ENCODE data around the gene PEDS1.

GRCh38 chr20:50190251-50191064 is 36.9 kb upstream of the PEDS1 start, which contains the start of gene CEBPB:
- TF ChIP-seq CTCF (IDR thresholded peaks at IDR 0.05; ENCODE audit: insufficient read depth, low read length) (peak; percentile 33), POLR2AphosphoS5 (IDR thresholded peaks at IDR 0.05; ENCODE audit: low read depth) (peak; percentile 90)

Measured in HL-60 (cell line).